22Rv1 (cell line): ENCODE data around the gene IFNLR1.

Experiments
- H3K27ac ChIP-seq: fragments of 450-650 bp; 2 replicates; pipeline ENCODE4 v1.5.1; 2017
- CTCF ChIP-seq: fragments of 450-650 bp; IDR thresholded peaks from 2 replicates; pipeline ENCODE4 v1.5.1; 2017; ENCODE audit warnings: mild to moderate bottlenecking
- ZFX ChIP-seq: fragments of 450-650 bp; IDR thresholded peaks from 2 replicates; pipeline ENCODE4 v1.6.1; 2017; ENCODE audit warnings: antibody characterized with exemption, borderline replicate concordance

The IFNLR1 gene

DNA sequence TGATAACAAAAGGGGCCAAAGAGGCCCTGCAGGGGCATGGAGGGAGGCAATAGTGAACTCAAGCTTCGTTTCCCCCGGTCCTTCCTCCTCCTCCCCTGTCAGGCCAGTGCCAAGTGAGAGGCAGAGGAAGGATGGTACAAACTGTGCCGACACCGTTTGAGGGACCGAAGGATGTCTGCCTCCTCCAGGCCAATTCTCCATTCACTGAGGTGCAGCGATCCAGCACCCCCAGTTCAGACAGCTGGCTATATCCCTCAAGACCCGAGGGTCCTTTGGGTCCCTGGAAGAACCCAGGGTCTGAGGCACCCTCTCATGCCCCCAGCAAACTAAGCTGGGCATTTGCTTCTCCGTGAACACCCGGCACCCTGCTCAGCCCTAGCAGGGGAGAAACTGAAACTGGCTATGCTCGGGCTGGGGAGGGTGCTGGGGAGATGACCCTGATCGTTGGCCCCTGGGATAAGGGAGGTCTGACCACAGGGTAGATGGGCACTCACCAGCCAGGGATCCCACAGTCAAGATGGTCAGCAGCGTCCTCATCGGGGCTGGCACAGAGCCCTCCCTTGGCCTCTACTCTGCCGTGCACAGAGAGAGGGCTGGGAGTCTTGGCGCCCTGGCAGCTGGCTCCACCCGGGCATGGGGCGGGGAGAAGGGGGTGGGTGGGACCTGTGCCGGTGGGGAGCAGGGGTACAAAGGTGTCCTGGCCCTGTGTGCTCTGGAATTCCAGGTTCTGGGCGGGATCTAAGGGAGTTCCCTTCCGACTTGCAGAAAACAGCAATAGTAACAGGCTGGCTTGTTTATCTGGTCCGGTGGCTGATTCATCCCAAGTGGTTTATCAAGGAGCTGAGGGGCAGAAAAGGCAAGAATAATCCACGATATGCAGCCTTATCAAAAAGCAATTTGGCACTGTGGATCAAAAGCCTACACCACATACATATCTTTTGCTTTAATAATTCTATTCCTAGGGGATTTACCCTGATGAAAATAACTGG is 44.2 kb downstream of the IFNLR1 start, which contains the start of gene IL22RA1:
Gene IL22RA1 (minus strand): TSS at position 595 of the 989 bp plus-strand sequence. CDS start 58 bp downstream, at position 537.
- H3K27ac ChIP-seq = no peak within 1 kb of the TSS
- TF ChIP-seq ZFX (no peak), CTCF (no peak)

GRCh38 chr1:24141311-24141997 is 45.6 kb downstream of the IFNLR1 start:
- no peak overlapping the region for H3K27ac ChIP-seq
- TF ChIP-seq ZFX (no peak), CTCF (no peak)

- H3K27ac ChIP-seq = no peak overlapping the region
- TF ChIP-seq CTCF = no peak
- TF ChIP-seq ZFX = no peak
Measured at GRCh38 chr1:24140741-24141181, 46.3 kb downstream of the IFNLR1 start.

GRCh38 chr1:24139841-24140425 is 47.2 kb downstream of the IFNLR1 start:
- no peak overlapping the region for H3K27ac ChIP-seq
- no peak for TF ChIP-seq ZFX
- no peak for TF ChIP-seq CTCF

DNA sequence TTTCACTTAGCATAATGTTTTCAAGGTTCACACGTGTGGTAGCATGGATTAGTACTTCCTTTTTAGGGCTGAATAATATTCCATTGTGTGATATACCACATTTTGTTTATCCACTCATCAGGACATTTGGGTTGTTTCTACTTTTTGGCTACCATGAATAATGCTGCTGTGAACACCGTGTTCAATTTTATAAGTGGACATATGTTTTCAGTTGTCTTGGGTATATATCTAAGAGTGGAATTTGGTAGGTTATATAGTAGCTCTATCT is 47.9 kb downstream of the IFNLR1 start:
- TF ChIP-seq CTCF (no peak), ZFX (no peak)
- H3K27ac ChIP-seq = no peak overlapping the region

DNA sequence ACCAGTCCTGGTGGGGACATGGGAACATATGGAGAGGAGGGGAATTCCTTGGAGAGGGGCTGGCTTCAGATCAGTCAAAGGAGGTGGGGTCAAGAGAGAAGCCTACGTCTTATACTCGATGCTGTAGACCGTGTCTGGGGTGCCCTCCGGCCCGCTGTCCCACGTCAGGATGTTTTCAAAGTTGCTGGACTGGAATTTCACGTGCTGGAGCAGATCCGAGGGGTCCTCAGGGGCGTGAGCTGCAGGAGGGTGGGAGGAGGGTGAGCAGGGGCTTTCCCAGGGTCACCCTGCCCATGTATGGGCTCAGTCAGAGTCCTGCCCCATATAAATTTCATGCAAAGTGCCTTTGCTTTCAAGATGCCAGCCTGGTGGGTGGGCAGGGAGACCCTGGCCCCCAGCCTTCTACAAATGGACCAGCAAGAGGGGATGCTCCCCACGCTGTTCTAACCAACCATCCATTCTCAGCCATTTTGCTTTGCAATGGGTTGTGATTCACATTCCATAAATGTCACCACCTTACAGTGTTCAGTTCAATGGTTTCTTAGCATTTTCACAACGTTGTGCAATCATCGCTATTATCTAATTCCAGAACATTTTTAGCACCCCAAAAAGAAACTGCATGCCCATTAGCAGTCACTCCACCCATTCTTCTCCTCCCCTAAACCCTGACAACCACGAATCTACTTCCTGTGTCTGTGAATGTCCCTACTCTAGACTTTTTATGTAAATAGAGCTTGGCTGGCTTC is 48.4 kb downstream of the IFNLR1 start:
- no peak overlapping the region for H3K27ac ChIP-seq
- TF ChIP-seq ZFX = no peak
- no peak for TF ChIP-seq CTCF
